B cell (primary cell): Measurements from ENCODE around the gene IL1RAP.

Source experiments
- EZH2 ChIP-seq: IDR thresholded peaks from 2 replicates; pipeline ENCODE4 v1.6.1; 2012; ENCODE audit warnings: borderline replicate concordance, low read depth, mild to moderate bottlenecking, moderate library complexity, low read length; ENCODE audit not compliant: insufficient read depth, poor library complexity, severe bottlenecking
- TF ChIP-seq, protein P1 (sequence below): fragments of 200-600 bp; IDR thresholded peaks from one replicate; pipeline ENCODE4 v1.8.0; 2022; ENCODE audit warnings: antibody characterized with exemption, mild to moderate bottlenecking

DNA sequence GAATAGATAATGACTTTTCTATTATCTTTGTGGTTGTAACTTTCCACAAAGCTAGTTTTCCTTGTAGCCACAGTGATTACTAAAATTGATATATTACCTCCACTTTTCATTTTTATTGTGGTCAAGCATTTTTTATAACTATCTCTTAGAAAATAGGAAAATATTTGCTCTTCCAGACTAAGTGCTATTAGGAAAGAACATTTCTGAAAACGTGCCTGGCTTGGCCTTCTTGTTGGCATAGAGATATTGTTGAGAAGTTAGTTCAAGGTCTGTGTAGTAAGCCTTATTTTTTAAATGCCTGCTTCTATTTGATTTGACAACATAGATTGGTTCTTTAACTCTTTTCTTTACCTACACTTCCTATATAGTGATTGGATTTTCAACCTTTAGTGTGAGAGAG, 101.7 kb downstream of the IL1RAP start:
- TF ChIP-seq, protein P1, sequence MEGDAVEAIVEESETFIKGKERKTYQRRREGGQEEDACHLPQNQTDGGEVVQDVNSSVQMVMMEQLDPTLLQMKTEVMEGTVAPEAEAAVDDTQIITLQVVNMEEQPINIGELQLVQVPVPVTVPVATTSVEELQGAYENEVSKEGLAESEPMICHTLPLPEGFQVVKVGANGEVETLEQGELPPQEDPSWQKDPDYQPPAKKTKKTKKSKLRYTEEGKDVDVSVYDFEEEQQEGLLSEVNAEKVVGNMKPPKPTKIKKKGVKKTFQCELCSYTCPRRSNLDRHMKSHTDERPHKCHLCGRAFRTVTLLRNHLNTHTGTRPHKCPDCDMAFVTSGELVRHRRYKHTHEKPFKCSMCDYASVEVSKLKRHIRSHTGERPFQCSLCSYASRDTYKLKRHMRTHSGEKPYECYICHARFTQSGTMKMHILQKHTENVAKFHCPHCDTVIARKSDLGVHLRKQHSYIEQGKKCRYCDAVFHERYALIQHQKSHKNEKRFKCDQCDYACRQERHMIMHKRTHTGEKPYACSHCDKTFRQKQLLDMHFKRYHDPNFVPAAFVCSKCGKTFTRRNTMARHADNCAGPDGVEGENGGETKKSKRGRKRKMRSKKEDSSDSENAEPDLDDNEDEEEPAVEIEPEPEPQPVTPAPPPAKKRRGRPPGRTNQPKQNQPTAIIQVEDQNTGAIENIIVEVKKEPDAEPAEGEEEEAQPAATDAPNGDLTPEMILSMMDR, result no peak
- no peak for TF ChIP-seq EZH2
